Skeletal muscle tissue (tissue), 4 donors: Measurements from ENCODE around the gene TNNI3. TPM values are rescaled to one million over a fixed set of nuclear protein-coding genes. Genes with fewer than 3 reads are reported as not detected.

Experiments used
- H3K27ac ChIP-seq: one replicate; pipeline ENCODE4 v1.7.0; 2013; ENCODE audit warnings: mild to moderate bottlenecking, low read depth, low read length, inconsistent platforms
- H3K27me3 ChIP-seq, 3 donors: one replicate each; pipeline ENCODE4 v1.7.0; 2013; ENCODE audit warnings: low read length in 3 of 3; ENCODE audit not compliant: control insufficient read depth in 3 of 3, insufficient read depth in 3 of 3
- H3K36me3 ChIP-seq, 3 donors: one replicate each; pipeline ENCODE4 v1.7.0; 2013; ENCODE audit warnings: low read length in 3 of 3; ENCODE audit not compliant: control insufficient read depth in 3 of 3, insufficient read depth in 3 of 3
- H3K4me1 ChIP-seq, 3 donors: one replicate each; pipeline ENCODE4 v1.7.0; 2013; ENCODE audit warnings: low read length in 3 of 3, mild to moderate bottlenecking in 3 of 3; ENCODE audit not compliant: control insufficient read depth in 3 of 3, insufficient read depth in 3 of 3
- H3K4me3 ChIP-seq, 3 donors: one replicate each; pipeline ENCODE4 v1.7.0; 2013; ENCODE audit warnings: low read length in 3 of 3
- H3K9ac ChIP-seq, 3 donors: one replicate each; pipeline ENCODE4 v1.7.0; 2013; ENCODE audit warnings: low read length in 3 of 3, mild to moderate bottlenecking in 3 of 3, moderate library complexity in 2 of 3, low read depth in 1 of 3
- H3K9me3 ChIP-seq, 3 donors: one replicate each; pipeline ENCODE4 v1.7.0; 2013; ENCODE audit warnings: low read length in 3 of 3; ENCODE audit not compliant: control insufficient read depth in 3 of 3
- total RNA-seq: library from RNA; depleted of rRNA; stranded (reverse); fragments of >200 nt; gene quantifications from one replicate; pipeline ENCODE4 v1.2.3, GENCODE V29; 2014
- donor health status: Osteomylitis.

The TNNI3 gene
- total RNA-seq, 1 donor from 2014 or later, result 4.7 TPM

DNA sequence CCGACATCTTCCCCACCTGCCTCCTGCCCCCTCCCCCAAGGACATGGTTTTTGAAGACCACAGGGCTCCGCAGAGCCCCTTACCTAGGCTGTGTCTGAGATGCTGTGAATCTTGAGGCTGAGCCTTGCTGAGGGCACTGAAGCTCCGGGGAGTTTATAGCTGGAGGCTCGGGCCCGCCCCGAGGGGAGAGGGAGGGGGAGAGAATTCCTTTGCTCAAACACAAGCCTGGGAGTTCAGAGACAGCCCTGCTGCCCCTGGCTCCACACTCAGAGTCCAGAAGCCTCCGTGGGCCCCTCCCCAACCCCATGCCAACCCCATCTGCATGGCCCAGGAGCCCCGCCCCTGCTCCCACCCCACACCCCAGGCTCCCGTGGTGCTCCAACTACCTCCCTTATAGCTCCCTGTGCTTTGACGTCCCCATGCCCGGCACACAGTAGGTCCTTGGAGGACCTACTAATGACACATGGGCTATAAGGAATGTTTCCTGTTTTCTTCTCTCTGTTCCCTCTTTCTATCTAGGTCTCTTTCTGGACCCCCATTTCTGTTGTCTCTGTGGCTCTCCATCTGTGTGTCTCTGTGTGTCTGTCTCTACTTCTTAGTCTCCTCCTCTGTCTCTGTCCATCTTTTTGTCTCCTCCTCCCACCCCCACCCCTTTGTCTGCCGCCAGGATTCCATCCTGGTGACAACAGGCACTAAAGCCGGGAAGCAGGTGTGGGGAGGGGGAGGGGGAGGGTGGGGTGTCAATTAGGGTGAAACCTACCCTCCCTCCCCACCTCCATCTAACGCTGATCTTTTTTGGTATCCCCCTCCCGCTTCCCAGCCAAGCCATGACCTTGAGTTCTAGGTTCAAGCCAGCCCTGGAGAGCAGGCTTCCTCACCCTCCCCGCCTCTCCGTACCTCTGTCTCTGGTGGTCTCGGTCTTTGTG lies 8.2 kb downstream of the TNNI3 start, which contains the start of gene TNNT1:
Gene TNNT1, minus strand, starts transcription at position 129 of the 926 bp plus-strand sequence. CDS start 2,049 bp downstream, outside the sequence.
- peak within 1 kb of the TSS; percentile 73 to 94 (median 82) for H3K9ac ChIP-seq
- H3K9me3 ChIP-seq, result no peaks in the 10 kb centered on the region
- peak within 1 kb of the TSS; percentile 67 to 85 (median 70) for H3K4me3 ChIP-seq
- peaks cover 4 to 21% (median 13%) of the 10 kb centered on the region in 3 donors for H3K4me1 ChIP-seq
- peaks cover 19 to 29% (median 22%) of the 10 kb centered on the region in 3 donors for H3K27me3 ChIP-seq
- peaks cover 0 to 26% (median 9%) of the 10 kb centered on the region in 3 donors for H3K36me3 ChIP-seq
- H3K27ac ChIP-seq, result peak within 1 kb of the TSS; percentile 96

DNA sequence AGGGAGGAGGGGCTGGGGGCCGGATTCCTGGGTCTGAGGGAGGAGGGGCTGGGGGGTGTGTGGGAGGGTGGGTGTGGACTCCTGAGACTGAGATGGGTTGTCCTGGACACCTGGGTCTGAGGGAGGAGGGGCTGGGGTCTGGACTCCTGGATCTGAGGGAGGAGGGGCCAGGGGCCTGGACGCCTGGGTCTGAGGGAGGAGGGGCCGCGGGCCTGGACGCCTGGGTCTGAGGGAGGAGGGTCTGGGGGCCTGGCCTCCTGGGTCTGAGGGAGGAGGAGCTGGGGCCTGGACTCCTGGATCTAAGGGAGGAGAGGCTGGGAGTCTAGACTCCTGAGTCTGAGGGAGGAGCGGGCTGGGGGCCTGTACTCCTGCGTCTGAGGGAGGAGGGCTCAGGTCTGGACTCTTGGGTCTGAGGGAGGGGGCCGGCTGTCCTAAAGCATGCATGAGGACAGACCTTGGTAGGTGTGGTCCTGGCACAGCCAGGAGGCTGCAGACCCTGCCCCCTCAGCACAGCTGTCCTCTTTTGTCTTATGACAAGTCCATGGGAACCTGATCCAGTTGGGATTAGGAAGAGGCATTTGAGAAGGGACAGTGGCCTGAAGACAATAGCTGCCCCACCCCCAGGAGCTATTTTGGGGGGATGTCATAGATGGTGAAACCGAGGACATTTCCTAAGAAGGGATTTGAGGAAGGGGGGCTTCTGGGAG lies 9.8 kb downstream of the TNNI3 start:
- Histone ChIP-seq H3K4me1 (peaks cover 4 to 29% (median 18%) of the 10 kb centered on the region in 3 donors), H3K36me3 (peaks cover 0 to 30% (median 10%) of the 10 kb centered on the region in 3 donors), H3K9me3 (no peaks in the 10 kb centered on the region), H3K27me3 (peaks cover 20 to 37% (median 25%) of the 10 kb centered on the region in 3 donors), H3K9ac (peak overlapping the region; percentile 69 to 94 (median 82)), H3K4me3 (peak overlapping the region in 2 of 3 donors; percentile 67 to 85), H3K27ac (peak overlapping the region; percentile 96)

DNA sequence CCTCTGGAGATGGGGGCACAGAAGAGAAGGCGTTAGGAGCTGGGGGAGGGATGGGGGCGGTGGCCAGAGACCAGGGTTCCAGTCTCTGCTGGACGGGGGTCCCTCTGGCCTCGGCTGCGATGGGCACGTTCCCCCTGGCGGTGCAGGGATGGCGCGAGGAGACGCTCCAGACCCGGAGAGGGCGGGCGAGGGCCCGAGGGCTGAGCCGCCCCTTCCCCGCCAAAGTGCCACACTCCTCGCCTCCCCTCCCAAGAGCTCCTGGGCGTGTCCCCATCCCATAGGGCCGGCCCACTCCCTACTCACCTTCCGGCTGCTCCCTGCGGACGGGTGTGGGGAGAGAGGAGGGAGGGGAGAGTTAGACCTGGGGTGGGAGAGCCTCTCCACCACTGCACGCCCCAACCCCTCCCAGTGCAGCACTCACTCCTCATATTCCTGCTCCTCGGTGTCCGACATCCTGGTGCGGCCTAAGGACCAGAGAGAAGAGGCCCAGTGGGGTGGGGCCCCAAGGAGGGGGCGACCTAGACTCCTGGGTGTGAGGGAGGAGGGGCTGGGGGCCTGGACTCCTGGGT lies 10.7 kb downstream of the TNNI3 start:
- peaks cover 20 to 37% (median 27%) of the 10 kb centered on the region in 3 donors for H3K27me3 ChIP-seq
- no peaks in the 10 kb centered on the region for H3K9me3 ChIP-seq
- H3K4me3 ChIP-seq, result peak overlapping the region; percentile 59 to 78 (median 67)
- peaks cover 0 to 30% (median 10%) of the 10 kb centered on the region in 3 donors for H3K36me3 ChIP-seq
- peak overlapping the region; percentile 33 to 87 (median 69) for H3K9ac ChIP-seq
- H3K27ac ChIP-seq, result peak overlapping the region; percentile 96
- H3K4me1 ChIP-seq, result peaks cover 4 to 28% (median 19%) of the 10 kb centered on the region in 3 donors

- Histone ChIP-seq H3K4me1 (peaks cover 0 to 22% (median 21%) of the 10 kb centered on the region in 3 donors), H3K27me3 (peaks cover 20 to 37% (median 32%) of the 10 kb centered on the region in 3 donors), H3K9me3 (no peaks in the 10 kb centered on the region), H3K36me3 (peaks cover 0 to 30% (median 10%) of the 10 kb centered on the region in 3 donors), H3K27ac (no peak overlapping the region), H3K9ac (peak overlapping the region in 1 of 3 donors; percentile 87), H3K4me3 (peak overlapping the region; percentile 59 to 78 (median 67))
Observed at GRCh38 chr19:55146078-55146704, 11.3 kb downstream of the TNNI3 start.

GRCh38 chr19:55145232-55145631 lies 12.3 kb downstream of the TNNI3 start:
- peak overlapping the region in 2 of 3 donors; percentile 32 to 70 for H3K4me3 ChIP-seq

GRCh38 chr19:55141696-55142095 lies 15.8 kb downstream of the TNNI3 start:
- Histone ChIP-seq H3K27ac (peak overlapping the region; percentile 25), H3K27me3 (peaks cover 18 to 30% (median 19%) of the 10 kb centered on the region in 3 donors), H3K36me3 (peaks cover 0 to 44% (median 19%) of the 10 kb centered on the region in 3 donors), H3K4me1 (peaks cover 0 to 31% (median 22%) of the 10 kb centered on the region in 3 donors), H3K9me3 (no peaks in the 10 kb centered on the region), H3K9ac (peak overlapping the region in 1 of 3 donors; percentile 33), H3K4me3 (no peak overlapping the region)

More at GRCh38 chr19:55145232-55145631, 12.3 kb downstream of the TNNI3 start:
- Histone ChIP-seq H3K27me3 (peaks cover 25 to 36% (median 33%) of the 10 kb centered on the region in 3 donors), H3K4me1 (peaks cover 0 to 21% (median 19%) of the 10 kb centered on the region in 3 donors), H3K36me3 (peaks cover 0 to 34% (median 14%) of the 10 kb centered on the region in 3 donors), H3K27ac (no peak overlapping the region), H3K9me3 (no peaks in the 10 kb centered on the region), H3K9ac (peak overlapping the region in 1 of 3 donors; percentile 73)

GRCh38 chr19:55137915-55138314 lies 19.6 kb downstream of the TNNI3 start:
- Histone ChIP-seq H3K27me3 (peaks cover 10 to 18% (median 10%) of the 10 kb centered on the region in 3 donors), H3K4me1 (peaks cover 0 to 23% (median 11%) of the 10 kb centered on the region in 3 donors), H3K36me3 (peaks cover 3 to 43% (median 16%) of the 10 kb centered on the region in 3 donors), H3K9me3 (no peaks in the 10 kb centered on the region), H3K27ac (no peak overlapping the region), H3K9ac (peak overlapping the region in 1 of 3 donors; percentile 25), H3K4me3 (peak overlapping the region in 1 of 3 donors; percentile 13)

GRCh38 chr19:55136399-55137102 lies 21.0 kb downstream of the TNNI3 start:
- peak overlapping the region in 1 of 3 donors; percentile 40 for H3K9ac ChIP-seq
- no peak overlapping the region for H3K4me3 ChIP-seq
- no peak overlapping the region for H3K27ac ChIP-seq
- peaks cover 10 to 14% (median 10%) of the 10 kb centered on the region in 3 donors for H3K27me3 ChIP-seq
- peaks cover 3 to 45% (median 16%) of the 10 kb centered on the region in 3 donors for H3K36me3 ChIP-seq
- no peaks in the 10 kb centered on the region for H3K9me3 ChIP-seq
- peaks cover 0 to 22% (median 11%) of the 10 kb centered on the region in 3 donors for H3K4me1 ChIP-seq
